T-helper 1 cell treated with Interleukin-12 subunit alpha and Interleukin-12 subunit beta and Interleukin-4 antibody, amounts not matched to agents 30 μg/mL and 1 μg/mL, for 36 hours (primary cell): Measurements from ENCODE around the gene KIF22.

Experiments used
- H3K27ac Mint-ChIP-seq: one replicate; pipeline ENCODE4 v1.8.0; 2021; ENCODE audit warnings: mild to moderate bottlenecking, mixed read lengths
- H3K27me3 Mint-ChIP-seq: one replicate; pipeline ENCODE4 v1.8.0; 2021; ENCODE audit warnings: low read depth, mixed read lengths
- H3K36me3 Mint-ChIP-seq: one replicate; pipeline ENCODE4 v1.8.0; 2021; ENCODE audit warnings: low read depth, mixed read lengths
- H3K4me1 Mint-ChIP-seq: one replicate; pipeline ENCODE4 v1.8.0; 2021; ENCODE audit warnings: low read depth, mixed read lengths
- H3K4me3 Mint-ChIP-seq: one replicate; pipeline ENCODE4 v1.8.0; 2021; ENCODE audit warnings: mild to moderate bottlenecking, moderate library complexity, mixed read lengths
- H3K9me3 Mint-ChIP-seq: one replicate; pipeline ENCODE4 v1.8.0; 2021; ENCODE audit warnings: mixed read lengths

The KIF22 gene

GRCh38 chr16:29844575-29845331 lies 54.2 kb downstream of the KIF22 start:
- H3K9me3 Mint-ChIP-seq, result no peaks in the 10 kb centered on the region
- H3K4me1 Mint-ChIP-seq, result peaks cover 2% of the 10 kb centered on the region
- H3K27ac Mint-ChIP-seq, result no peak overlapping the region
- H3K4me3 Mint-ChIP-seq, result no peak overlapping the region
- H3K36me3 Mint-ChIP-seq, result peaks cover 32% of the 10 kb centered on the region
- H3K27me3 Mint-ChIP-seq, result no peaks in the 10 kb centered on the region

DNA sequence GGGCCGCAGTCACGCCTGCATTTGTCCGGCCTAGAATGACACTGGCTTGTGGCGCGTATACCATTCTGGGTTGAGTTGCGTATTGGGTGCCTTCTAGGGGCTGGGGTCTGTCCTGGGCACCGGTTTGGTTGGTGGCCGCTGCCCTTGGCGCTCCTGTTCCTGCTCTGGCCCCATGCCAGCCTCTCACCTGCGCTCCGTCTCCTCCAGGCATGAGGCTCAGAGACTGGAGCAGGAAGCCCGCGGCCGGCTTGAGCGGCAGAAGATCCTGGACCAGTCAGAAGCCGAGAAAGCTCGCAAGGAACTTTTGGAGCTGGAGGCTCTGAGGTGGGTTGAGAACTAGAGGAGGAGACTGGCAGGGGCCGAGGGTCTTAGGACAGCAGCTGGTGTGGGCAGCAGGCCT lies 55.1 kb downstream of the KIF22 start:
- H3K27ac Mint-ChIP-seq, result no peak overlapping the region
- no peaks in the 10 kb centered on the region for H3K27me3 Mint-ChIP-seq
- H3K9me3 Mint-ChIP-seq, result no peaks in the 10 kb centered on the region
- H3K4me3 Mint-ChIP-seq, result no peak overlapping the region
- H3K36me3 Mint-ChIP-seq, result peaks cover 33% of the 10 kb centered on the region
- peaks cover 2% of the 10 kb centered on the region for H3K4me1 Mint-ChIP-seq

- Mint-ChIP-seq H3K27ac (peak overlapping the region; percentile 41), H3K27me3 (no peaks in the 10 kb centered on the region), H3K4me1 (peaks cover 2% of the 10 kb centered on the region), H3K36me3 (peaks cover 33% of the 10 kb centered on the region), H3K9me3 (no peaks in the 10 kb centered on the region), H3K4me3 (no peak overlapping the region)
Measured at GRCh38 chr16:29848420-29849297, 58.1 kb downstream of the KIF22 start.

DNA sequence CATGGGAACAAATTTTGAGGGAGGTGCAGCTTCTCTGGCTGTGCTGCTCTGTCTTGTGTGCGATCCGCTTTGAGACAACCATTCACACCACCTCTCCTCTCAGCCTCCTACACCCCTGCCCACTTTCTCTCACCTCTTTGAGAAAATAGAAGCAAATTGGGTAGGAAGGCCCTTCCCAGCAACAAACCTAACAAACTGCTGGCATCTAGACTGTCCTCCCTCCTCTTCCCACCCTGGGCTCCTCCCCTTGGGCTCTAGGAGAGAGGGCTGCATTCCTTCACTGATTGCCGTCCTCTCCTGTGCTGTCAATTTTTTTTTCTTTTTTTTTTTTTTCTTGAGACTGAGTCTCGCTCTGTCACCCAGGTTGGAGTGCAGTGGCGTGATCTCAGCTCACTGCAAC lies 59.0 kb downstream of the KIF22 start:
- H3K4me3 Mint-ChIP-seq, result no peak overlapping the region
- H3K27ac Mint-ChIP-seq, result no peak overlapping the region
- peaks cover 30% of the 10 kb centered on the region for H3K36me3 Mint-ChIP-seq
- no peaks in the 10 kb centered on the region for H3K9me3 Mint-ChIP-seq
- no peaks in the 10 kb centered on the region for H3K27me3 Mint-ChIP-seq
- peaks cover 2% of the 10 kb centered on the region for H3K4me1 Mint-ChIP-seq

DNA sequence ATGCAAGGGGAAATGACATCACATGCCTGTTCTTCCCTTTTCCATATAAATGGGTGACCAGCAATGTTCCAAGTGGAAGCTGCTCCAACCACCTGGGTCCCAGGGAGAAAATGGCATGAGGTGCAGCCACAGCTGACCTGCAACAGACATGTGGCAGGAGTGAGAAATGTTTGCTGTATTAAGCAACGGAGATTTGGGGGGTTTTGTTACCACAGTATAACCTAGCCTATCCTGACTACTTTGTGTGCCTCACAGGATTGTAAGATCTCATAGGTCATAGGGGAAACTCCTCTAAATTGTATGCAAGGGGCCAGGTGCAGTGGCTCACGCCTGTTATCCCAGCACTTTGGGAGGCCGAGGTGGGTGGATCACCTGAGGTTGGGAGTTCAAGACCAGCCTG lies 60.4 kb downstream of the KIF22 start:
- no peaks in the 10 kb centered on the region for H3K9me3 Mint-ChIP-seq
- H3K27ac Mint-ChIP-seq, result no peak overlapping the region
- no peaks in the 10 kb centered on the region for H3K27me3 Mint-ChIP-seq
- peaks cover 4% of the 10 kb centered on the region for H3K4me1 Mint-ChIP-seq
- H3K36me3 Mint-ChIP-seq, result peaks cover 23% of the 10 kb centered on the region
- H3K4me3 Mint-ChIP-seq, result no peak overlapping the region

DNA sequence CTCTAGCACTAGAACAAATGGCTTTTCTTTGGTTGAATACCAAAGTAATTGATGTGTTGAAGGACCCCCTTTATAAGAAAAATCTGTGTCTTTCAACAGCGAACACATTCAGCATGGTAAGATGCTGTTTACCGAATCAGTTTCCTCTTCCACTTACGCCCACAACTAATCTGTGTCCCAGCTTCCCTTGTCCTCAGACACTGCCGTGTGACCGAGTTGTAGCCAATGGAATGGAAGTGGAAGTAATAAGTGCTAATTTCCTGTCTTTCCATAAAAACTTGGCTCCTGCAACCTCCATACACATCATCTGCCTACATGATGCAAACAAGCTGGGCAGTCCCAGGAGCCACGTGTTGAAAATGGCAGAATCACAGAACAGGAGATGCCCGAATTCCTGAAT lies 62.1 kb downstream of the KIF22 start:
- Mint-ChIP-seq H3K9me3 (no peaks in the 10 kb centered on the region), H3K36me3 (peaks cover 19% of the 10 kb centered on the region), H3K27me3 (no peaks in the 10 kb centered on the region), H3K4me1 (peaks cover 4% of the 10 kb centered on the region), H3K27ac (no peak overlapping the region), H3K4me3 (no peak overlapping the region)

- peaks cover 17% of the 10 kb centered on the region for H3K36me3 Mint-ChIP-seq
- no peak overlapping the region for H3K27ac Mint-ChIP-seq
- H3K4me3 Mint-ChIP-seq, result no peak overlapping the region
- H3K4me1 Mint-ChIP-seq, result peaks cover 2% of the 10 kb centered on the region
- H3K9me3 Mint-ChIP-seq, result no peaks in the 10 kb centered on the region
- H3K27me3 Mint-ChIP-seq, result no peaks in the 10 kb centered on the region
Measured at GRCh38 chr16:29854520-29855100, 64.1 kb downstream of the KIF22 start.
